GM19193 (cell line): ENCODE data around the gene TGDS.

ENCODE experiments used
- POLR2A ChIP-seq: IDR thresholded peaks from 4 replicates; pipeline ENCODE4 v1.6.1; 2011; ENCODE audit not compliant: insufficient read depth, insufficient read length; ENCODE audit errors: extremely low read depth

TGDS gene

GRCh38 chr13:94569615-94570014, 26.3 kb downstream of the TGDS start:
- no peak for TF ChIP-seq POLR2A

- no peak for TF ChIP-seq POLR2A
Observed at GRCh38 chr13:94568443-94568842, 27.5 kb downstream of the TGDS start.

- no peak for TF ChIP-seq POLR2A
Observed at GRCh38 chr13:94567581-94567980, 28.4 kb downstream of the TGDS start.

GRCh38 chr13:94561126-94561525, 34.8 kb downstream of the TGDS start:
- no peak for TF ChIP-seq POLR2A

GRCh38 chr13:94560116-94560515, 35.8 kb downstream of the TGDS start:
- TF ChIP-seq POLR2A, result no peak

GRCh38 chr13:94559222-94559795, 36.6 kb downstream of the TGDS start:
- TF ChIP-seq POLR2A, result no peak

GRCh38 chr13:94558716-94559115, 37.2 kb downstream of the TGDS start:
- TF ChIP-seq POLR2A, result no peak

GRCh38 chr13:94557684-94558235, 38.2 kb downstream of the TGDS start:
- no peak for TF ChIP-seq POLR2A

- TF ChIP-seq POLR2A, result no peak
Observed at GRCh38 chr13:94556621-94557020, 39.3 kb downstream of the TGDS start.

- no peak for TF ChIP-seq POLR2A
Observed at GRCh38 chr13:94556041-94556440, 39.9 kb downstream of the TGDS start.

- TF ChIP-seq POLR2A, result no peak
Observed at GRCh38 chr13:94553766-94554165, 42.2 kb downstream of the TGDS start.

- no peak for TF ChIP-seq POLR2A
Observed at GRCh38 chr13:94552095-94552494, 43.9 kb downstream of the TGDS start.

- no peak for TF ChIP-seq POLR2A
Observed at GRCh38 chr13:94550062-94550738, 45.8 kb downstream of the TGDS start.

- peak; percentile 83 for TF ChIP-seq POLR2A
Observed at GRCh38 chr13:94549232-94550061, 46.5 kb downstream of the TGDS start.

- TF ChIP-seq POLR2A, result no peak
Observed at GRCh38 chr13:94548821-94549231, 47.1 kb downstream of the TGDS start.
